Astrocyte of the cerebellum (primary cell): ENCODE results near the gene TULP1.

Experiments used
- DNase-seq: peaks from one replicate; pipeline ENCODE4 v3.0.0-alpha.2; 2011; ENCODE audit warnings: low read depth
- H3K4me3 ChIP-seq: 2 replicates; pipeline ENCODE4 v1.5.1; 2011; ENCODE audit warnings: mild to moderate bottlenecking, low read depth, low read length, moderate library complexity
- in situ Hi-C: cut with HindIII; loops from 2 replicates; pipeline ENCODE4 v1.10.0; 2017; ENCODE audit warnings: low sequenced_read_pairs
- TF ChIP-seq, protein P1 (sequence below): IDR thresholded peaks from 2 replicates; pipeline ENCODE4 v1.5.1; 2012; ENCODE audit warnings: low read length, low read depth, moderate library complexity, mild to moderate bottlenecking; ENCODE audit errors: missing control alignments

TULP1 gene

DNA sequence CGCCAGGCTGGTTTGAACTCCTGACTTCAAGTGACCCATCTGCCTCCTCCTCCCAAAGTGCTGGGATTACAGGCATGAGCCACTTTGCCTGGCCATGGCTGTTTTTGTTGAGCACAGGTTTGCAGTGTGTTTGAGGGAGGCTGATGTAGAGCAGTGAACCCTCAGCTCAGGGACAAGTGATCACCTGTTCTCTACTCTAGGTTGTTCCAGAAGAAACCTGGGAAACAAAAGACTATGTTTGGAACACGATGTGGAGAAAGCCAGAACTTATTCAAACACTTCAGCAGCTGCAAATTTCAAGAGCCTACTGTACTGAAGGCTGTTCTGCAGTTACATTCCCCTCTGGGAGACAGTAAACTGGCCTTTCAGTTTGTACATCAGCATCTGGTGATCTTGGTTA lies 4.7 kb downstream of the TULP1 start:
- no peak overlapping the region for H3K4me3 ChIP-seq
- in situ Hi-C loops = no loop called here
- TF ChIP-seq, protein P1, sequence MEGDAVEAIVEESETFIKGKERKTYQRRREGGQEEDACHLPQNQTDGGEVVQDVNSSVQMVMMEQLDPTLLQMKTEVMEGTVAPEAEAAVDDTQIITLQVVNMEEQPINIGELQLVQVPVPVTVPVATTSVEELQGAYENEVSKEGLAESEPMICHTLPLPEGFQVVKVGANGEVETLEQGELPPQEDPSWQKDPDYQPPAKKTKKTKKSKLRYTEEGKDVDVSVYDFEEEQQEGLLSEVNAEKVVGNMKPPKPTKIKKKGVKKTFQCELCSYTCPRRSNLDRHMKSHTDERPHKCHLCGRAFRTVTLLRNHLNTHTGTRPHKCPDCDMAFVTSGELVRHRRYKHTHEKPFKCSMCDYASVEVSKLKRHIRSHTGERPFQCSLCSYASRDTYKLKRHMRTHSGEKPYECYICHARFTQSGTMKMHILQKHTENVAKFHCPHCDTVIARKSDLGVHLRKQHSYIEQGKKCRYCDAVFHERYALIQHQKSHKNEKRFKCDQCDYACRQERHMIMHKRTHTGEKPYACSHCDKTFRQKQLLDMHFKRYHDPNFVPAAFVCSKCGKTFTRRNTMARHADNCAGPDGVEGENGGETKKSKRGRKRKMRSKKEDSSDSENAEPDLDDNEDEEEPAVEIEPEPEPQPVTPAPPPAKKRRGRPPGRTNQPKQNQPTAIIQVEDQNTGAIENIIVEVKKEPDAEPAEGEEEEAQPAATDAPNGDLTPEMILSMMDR = no peak
- DNase-seq = no peak

DNA sequence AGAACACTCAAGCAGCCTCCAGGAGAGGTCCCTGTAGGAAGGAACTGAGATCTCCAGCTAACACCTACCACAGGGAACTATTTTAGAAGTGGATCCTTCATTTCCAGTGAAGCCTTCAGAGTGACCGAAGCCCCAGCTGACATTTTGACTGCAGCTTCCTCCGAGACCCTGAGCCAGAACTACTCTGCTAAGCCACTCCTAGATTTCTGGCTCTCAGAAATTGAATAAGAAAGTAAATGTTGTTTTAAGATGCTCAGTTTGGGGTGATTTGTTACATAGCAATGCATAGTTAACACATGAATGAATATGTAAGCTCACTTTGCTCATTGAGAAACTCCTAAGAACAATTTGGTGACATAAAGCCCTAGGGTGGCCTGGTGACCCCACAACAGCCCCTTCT lies 5.5 kb downstream of the TULP1 start:
- DNase-seq = no peak
- H3K4me3 ChIP-seq = no peak overlapping the region
- TF ChIP-seq, protein P1 = no peak
- in situ Hi-C loops = no loop called here

DNA sequence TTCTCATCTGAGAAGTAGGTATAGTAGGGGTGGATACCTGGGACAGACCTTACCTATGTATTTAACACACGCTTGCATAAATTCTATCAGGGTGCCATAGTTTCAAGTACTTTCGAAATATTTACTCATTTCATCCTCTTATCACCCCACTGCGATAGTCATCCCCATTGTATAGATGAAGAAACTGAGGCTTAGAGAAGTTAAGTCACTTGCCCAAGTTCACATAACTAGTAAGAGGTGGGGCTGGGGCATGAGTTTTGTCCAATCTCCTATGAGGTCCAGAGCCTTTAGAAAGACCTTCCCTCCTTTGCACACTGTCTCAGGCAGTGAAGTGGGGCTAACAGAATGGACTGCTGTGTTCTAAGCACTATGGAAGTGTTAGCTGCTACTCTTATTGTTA lies 6.2 kb downstream of the TULP1 start:
- in situ Hi-C loops = no loop called here
- TF ChIP-seq, protein P1 = no peak
- no peak overlapping the region for H3K4me3 ChIP-seq
- DNase-seq = no peak

DNA sequence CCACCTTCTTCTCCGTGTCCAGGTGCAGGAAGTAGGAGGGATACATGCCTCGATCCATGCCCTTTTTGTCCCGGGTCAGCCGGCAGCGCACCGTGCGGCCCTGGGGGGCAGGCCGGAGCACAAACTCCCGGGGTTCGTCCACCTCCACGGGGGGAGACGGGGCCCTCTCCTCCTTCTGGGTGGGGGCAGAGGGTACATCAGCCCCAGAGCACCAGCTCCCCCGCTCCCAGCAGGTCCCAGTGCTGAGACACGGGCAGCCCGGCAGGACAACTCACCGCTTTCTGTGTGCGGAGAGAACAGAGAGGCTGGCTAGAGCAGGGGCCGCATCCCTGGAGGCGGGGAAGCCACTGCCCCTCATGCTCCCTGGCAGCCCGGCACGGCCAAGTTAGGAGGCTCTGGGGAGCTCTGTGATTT lies 6.7 kb downstream of the TULP1 start:
- no peak overlapping the region for H3K4me3 ChIP-seq
- in situ Hi-C loops = no loop called here
- TF ChIP-seq, protein P1 = no peak
- no peak for DNase-seq

DNA sequence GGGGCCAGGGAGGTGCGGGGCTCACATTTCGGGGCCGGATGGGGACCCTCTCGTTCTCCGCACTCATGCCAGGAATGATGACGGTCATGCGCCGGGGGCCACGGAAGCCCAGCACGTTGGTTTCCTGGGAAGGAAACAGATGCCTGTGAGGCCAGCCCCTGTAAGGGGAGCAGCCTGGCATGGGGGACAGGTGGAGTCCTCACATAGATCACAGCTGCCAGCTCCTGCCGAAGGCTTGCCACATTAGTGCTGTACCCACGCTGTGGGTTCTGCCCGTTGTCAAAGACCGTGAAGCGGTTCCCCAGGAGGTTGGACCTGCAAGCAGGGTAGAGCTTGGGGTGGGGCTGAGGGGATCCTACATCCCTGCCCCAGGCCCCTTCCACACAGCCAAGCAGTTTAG lies 9.2 kb downstream of the TULP1 start:
- DNase-seq = no peak
- TF ChIP-seq, protein P1 = no peak
- in situ Hi-C loops = no loop called here
- no peak overlapping the region for H3K4me3 ChIP-seq

DNA sequence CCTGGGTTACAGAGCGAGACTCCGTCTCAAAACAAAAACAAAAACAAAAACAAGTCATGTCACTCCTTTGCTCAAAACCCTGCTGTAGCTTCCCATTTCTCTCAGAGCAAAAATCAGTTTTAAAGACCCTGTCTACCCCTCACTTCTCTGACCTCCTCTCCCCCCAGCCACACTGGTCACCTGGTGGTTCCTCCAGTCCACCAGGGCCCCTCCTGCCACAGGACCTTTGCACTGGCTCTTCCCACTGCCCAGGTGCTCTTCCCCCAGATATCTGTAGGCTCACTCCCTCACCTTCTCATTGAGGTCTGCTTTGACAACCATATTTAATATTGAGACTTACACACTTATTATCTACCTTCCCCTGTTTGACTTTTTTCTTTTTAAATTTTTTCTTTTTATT lies 10.9 kb downstream of the TULP1 start:
- DNase-seq = no peak
- in situ Hi-C loops = no loop called here
- TF ChIP-seq, protein P1 = no peak
- H3K4me3 ChIP-seq = no peak overlapping the region

DNA sequence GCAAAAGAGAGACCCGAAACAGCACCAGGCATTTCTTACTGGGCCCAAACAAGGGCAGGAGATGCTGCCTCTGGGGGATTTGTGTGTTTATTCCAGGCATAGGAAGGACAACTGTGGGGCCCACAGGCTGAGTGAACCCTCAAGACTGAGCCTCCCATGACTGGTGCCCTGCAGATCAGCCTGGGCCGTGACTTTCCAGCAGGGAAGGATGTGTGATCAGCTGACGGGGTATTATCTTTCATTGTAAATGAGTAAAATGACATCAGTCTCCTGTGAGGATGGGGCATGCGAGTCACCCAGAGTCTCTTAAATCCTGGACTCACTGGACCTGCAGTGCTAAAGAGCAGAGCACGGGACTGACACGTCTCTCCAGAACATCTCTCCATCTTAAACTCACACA lies 11.9 kb downstream of the TULP1 start:
- no peak overlapping the region for H3K4me3 ChIP-seq
- no peak for DNase-seq
- in situ Hi-C loops = no loop called here
- TF ChIP-seq, protein P1 = no peak
